ENCODE results near the gene AK9.
"Not testable (repeated sequence)": the region's sequence is repeated elsewhere in the genome, so short reads cannot be mapped to it uniquely, and the experiment has no call there.

Gene AK9

GRCh38 chr6:109695468-109695867 lies 4.5 kb upstream of the AK9 start:
- DNase-seq, result no peak

- DNase-seq, result no peak
Observed at GRCh38 chr6:109693111-109693510, 2.1 kb upstream of the AK9 start.

- peak; percentile 50 to 59 for DNase-seq
Observed at GRCh38 chr6:109690373-109690736, 647 bp downstream of the AK9 start.

- DNase-seq, result no peak
Observed at GRCh38 chr6:109687271-109687761, 3.7 kb downstream of the AK9 start.

- DNase-seq, result no peak
Observed at GRCh38 chr6:109686566-109687265, 4.3 kb downstream of the AK9 start.

GRCh38 chr6:109678661-109679505 lies 12.1 kb downstream of the AK9 start:
- not testable (repeated sequence) for DNase-seq

- DNase-seq, result no peak
Observed at GRCh38 chr6:109678240-109678639, 12.8 kb downstream of the AK9 start.

GRCh38 chr6:109676724-109677123 lies 14.3 kb downstream of the AK9 start:
- DNase-seq, result no peak

- no peak for DNase-seq
Observed at GRCh38 chr6:109672839-109673238, 18.2 kb downstream of the AK9 start.

- no peak for DNase-seq
Observed at GRCh38 chr6:109672175-109672574, 18.8 kb downstream of the AK9 start.

GRCh38 chr6:109671733-109672132 lies 19.3 kb downstream of the AK9 start:
- DNase-seq, result no peak

GRCh38 chr6:109669811-109670210 lies 21.2 kb downstream of the AK9 start:
- no peak for DNase-seq

GRCh38 chr6:109662192-109662591 lies 28.8 kb downstream of the AK9 start:
- no peak for DNase-seq

GRCh38 chr6:109660526-109661320 lies 30.3 kb downstream of the AK9 start:
- no peak for DNase-seq

- DNase-seq, result no peak
Observed at GRCh38 chr6:109655761-109656262, 35.2 kb downstream of the AK9 start.

- no peak for DNase-seq
Observed at GRCh38 chr6:109653264-109653663, 37.7 kb downstream of the AK9 start.

GRCh38 chr6:109644131-109644530 lies 46.9 kb downstream of the AK9 start:
- DNase-seq, result no peak

GRCh38 chr6:109632405-109632804 lies 58.6 kb downstream of the AK9 start:
- no peak for DNase-seq

GRCh38 chr6:109631403-109631802 lies 59.6 kb downstream of the AK9 start:
- no peak for DNase-seq

- DNase-seq, result no peak
Observed at GRCh38 chr6:109628158-109629000, 62.6 kb downstream of the AK9 start.

- no peak for DNase-seq
Observed at GRCh38 chr6:109626311-109626710, 64.7 kb downstream of the AK9 start.

GRCh38 chr6:109625199-109625598 lies 65.8 kb downstream of the AK9 start:
- DNase-seq, result no peak

Data from CD4-positive, alpha-beta T cell treated with Interleukin-4 for 1 hour (primary cell).